CD4-positive, alpha-beta T cell treated with Interferon alpha-2 for 1 hour (primary cell): ENCODE results near the gene CCDC136.

Experiments used
- DNase-seq, 2 donors: peaks; one replicate each; pipeline ENCODE4 v3.0.0-alpha.2; 2020 to 2022

The CCDC136 gene

DNA sequence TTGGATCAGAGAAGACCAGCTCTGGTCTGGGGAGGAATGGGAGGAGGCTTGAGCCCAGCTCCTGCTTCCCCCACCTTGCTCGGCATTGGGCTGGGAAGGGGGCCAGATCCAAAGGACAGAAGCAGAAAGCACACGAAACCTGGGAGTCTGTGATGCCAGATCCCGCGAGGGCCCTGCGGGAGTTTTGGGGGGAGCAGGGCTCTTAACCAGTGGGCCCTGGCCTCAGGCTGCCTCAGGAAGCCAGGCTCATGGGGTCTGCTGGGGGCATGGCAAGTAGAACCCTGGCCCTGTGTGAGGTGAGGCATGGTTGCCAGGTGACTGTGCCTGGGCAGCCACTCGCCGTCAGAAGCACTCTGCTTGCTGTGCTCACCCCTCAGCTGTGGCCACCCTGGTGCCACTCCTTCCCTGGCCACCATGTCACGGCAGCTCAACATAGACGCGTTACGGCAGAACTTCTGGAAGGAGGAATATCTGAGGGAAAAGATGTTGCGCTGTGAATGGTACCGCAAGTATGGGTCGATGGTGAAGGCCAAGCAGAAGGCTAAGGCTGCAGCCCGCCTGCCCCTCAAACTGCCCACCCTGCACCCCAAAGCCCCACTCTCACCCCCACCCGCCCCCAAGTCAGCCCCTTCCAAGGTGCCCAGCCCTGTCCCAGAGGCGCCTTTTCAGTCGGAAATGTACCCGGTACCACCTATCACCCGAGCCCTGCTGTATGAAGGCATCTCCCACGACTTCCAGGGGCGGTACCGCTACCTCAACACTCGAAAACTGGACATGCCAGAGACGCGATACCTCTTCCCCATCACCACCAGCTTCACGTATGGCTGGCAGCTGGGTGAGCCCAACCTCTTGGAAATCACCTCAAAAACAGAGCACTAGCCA, 74.5 kb downstream of the CCDC136 start:
- DNase-seq, result no peak

DNA sequence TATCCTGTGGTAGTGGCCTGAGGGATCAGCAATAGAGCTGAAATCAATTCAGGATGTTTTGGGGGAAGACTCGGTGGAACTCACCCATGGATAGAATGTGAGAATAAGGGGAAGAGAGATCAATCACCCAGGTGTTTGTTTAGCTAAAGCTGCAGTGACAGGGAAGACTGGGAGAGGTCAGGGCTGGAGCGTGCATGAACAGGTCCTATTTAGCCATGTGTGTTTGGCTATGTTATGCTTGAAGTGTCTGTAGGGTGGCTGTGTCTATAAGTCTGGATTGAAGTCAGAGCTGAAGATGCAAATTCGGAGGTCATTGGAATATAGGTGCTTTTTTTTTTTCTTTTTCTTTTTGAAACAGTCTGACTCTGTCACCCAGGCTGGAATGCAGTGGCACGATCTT, 75.5 kb downstream of the CCDC136 start:
- DNase-seq, result no peak

DNA sequence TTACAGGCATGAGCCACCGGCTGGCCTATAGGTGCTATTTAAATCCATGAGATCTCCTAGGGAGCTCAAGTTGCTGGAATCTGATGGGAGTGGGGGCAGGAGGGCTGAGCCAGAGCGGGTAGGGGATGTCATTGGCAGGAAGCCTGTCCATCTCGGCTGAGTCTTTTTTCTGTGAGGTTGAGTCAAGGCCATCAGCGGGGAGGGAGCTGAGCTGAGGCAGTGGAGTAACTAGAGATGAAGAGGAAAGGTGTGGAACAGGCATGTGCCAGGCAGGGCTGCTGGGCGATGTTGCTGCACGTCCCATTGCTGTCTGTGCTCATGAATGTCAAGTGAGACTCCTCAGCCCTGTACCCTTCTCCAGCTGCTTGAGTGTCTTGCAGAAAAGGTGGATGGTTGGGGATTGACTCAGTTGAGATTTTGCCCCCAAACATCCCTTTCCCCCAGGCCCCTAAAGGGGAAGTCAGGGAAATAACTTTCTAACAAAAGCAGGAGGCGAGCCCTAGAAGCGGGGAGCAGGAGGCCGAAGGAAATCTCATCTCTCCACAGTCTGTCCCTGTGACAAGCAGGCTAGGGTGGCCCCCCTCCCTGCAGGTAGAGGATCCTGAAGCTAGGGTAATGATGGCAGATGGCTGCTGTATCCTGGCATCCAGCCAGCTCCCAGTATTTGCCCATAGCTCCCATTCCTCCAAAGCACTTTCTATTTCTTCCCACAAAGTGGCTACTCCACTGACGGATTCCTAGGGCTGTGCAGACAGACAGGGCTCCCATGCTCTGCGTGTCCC, 76.3 kb downstream of the CCDC136 start:
- no peak for DNase-seq

DNA sequence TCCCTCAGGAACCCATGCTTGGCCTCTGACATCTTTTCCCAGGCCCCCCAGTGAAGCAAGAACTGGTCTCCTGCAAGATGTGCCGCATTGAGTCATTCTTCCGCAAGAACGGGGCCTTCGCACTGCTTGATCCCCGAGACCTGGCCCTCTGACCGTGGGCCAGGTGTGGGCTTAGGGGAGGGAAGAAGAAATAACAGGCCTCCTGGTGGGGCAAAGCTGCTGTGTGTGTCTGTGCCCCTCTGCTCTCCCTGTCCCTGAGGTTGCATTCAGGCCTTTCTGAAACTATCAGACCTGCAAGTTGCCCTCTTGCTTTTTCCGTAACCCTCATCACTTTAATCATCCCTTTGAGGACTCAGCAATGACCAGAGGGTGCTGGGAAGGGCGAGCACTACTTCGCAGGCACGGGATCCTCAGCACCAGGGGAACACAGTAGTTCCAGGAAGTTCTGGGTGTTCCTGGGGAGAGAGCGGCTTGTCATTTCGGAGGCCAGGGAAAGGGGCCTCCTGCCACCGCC, 76.9 kb downstream of the CCDC136 start:
- no peak for DNase-seq

DNA sequence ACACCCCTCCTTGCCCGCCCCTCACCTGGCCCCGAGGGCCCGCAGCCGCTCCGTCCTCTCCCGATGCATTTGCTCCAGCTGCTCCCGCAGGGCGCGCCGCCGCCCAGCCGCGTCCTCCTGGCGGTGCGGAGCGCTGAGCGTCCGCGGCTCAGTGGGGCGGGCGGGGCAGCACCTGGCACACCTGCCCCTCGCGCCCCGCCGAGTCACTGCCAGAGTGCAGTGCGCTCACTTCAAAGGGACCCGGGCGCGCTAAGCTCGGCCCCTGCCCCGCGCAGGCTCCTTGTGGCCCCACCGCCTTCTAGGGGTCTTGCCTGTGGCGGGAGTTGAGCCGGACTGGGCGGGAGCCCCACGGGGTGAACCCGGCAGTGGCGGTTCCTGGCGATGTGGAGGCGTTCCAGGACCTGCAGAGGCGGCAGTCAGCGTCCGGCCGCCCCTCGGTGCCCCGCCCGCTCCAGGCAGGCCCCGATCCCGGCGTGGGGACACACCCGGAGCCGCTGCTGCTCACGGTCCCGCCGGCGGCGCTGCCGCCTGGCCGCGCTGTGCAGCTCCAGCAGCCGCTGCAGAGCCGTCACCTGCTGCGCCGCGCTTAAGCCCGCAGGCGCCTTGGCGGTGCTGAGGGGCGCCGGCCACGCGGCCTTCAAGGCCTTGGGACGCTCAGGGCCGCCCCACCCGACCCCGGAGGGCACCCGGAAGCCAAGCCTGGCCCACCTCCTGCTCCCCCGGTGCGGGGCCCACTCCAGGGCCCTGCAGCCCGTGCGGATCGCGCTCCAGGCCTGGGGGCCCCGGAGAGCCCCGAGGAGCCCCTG, 77.6 kb downstream of the CCDC136 start:
- DNase-seq, result peak; percentile 15 to 42

DNA sequence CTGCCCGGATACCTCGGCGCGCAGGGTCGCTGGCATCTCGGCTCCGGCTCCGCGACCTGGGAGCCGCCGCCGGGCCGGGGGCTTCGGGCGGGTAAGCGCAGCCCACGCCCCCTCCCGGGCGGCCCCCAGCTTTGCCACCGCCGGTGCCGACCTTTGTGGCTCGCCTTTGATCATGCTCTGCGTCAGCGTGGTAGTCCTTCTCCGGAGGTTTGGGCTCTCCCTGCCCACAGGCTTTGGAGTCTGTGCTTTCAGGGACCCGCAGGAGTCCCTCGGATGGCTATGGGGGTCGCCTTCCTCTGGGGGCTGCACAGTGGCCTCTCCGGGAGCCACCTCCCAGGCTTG, 78.1 kb downstream of the CCDC136 start:
- DNase-seq, result peak in 1 of 2 donors; percentile 9

DNA sequence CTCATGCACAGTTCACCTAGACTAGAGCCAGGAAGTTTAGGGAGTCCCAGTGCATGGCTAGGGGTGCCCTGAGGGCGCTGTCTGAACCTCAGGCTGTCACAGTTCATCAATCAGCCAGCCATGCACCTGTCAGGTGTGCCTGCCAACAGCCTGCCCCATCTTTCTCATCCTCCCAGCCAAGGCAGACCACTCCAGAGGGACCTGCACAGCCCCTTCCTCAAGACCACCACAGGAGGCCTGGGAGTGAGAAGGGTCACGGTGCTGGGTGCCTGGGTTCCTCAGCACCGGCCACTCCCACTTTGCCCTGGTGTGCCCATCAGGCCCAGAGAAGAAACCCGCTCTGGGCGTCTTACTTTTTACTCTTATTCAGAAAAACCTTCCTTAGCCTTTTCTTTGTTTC, 79.3 kb downstream of the CCDC136 start:
- DNase-seq, result no peak
